ENCODE results near the gene NOL11.

The NOL11 gene

DNA sequence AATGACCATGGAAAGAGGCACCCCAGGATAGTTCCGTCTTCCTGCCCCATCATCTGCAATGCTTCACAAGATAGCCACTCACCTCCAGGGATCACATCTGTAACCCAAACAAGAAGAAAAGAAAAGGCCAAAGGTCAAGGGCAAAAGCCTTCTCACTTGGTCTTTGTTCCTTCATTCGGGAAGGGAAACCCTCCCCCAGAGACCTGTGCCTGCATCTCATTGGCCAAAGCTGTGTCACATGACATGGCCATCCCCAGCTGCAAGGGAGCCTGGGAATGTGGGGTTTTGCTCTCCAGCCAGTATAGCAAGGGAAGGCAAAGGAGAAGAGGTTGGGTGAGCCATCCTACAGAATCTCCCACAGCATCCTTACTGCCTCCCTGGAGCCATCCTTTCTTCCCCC, 47.9 kb downstream of the NOL11 start:
- DNase-seq (ENCODE audit: low spot score): no peak
- in situ Hi-C loops (cut with MboI; ENCODE audit: low pct_unique_long_range_greater_than_20kb, low sequenced_read_pairs, unreplicated experiment): no loop called here
- TF ChIP-seq, protein P1, sequence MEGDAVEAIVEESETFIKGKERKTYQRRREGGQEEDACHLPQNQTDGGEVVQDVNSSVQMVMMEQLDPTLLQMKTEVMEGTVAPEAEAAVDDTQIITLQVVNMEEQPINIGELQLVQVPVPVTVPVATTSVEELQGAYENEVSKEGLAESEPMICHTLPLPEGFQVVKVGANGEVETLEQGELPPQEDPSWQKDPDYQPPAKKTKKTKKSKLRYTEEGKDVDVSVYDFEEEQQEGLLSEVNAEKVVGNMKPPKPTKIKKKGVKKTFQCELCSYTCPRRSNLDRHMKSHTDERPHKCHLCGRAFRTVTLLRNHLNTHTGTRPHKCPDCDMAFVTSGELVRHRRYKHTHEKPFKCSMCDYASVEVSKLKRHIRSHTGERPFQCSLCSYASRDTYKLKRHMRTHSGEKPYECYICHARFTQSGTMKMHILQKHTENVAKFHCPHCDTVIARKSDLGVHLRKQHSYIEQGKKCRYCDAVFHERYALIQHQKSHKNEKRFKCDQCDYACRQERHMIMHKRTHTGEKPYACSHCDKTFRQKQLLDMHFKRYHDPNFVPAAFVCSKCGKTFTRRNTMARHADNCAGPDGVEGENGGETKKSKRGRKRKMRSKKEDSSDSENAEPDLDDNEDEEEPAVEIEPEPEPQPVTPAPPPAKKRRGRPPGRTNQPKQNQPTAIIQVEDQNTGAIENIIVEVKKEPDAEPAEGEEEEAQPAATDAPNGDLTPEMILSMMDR (IDR thresholded peaks at IDR 0.05; ENCODE audit: extremely low read depth, insufficient read depth, missing control alignments): no peak

DNA sequence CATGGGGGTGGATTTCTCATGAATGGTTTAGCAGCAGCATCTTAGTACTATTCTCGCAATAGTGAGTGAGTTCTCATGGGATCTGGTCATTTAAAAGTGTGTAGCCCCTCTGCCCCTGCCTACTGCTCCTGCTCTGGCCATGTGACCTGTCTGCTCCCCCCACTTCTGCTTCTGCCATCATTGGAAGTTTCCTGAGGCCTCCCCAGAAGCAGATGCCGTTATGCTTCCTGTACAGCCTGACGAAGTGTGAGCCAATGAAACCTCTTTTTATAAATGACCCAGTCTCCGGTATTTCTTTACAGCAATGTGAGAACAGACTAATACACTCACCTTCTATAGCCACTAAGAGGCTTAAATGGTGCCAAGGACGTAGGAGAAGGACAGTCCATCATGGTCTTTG, 51.5 kb downstream of the NOL11 start:
- in situ Hi-C loops (cut with MboI; ENCODE audit: low pct_unique_long_range_greater_than_20kb, low sequenced_read_pairs, unreplicated experiment): no loop called here
- DNase-seq (ENCODE audit: low spot score): no peak
- TF ChIP-seq, protein P1 (IDR thresholded peaks at IDR 0.05; ENCODE audit: extremely low read depth, insufficient read depth, missing control alignments): no peak

DNA sequence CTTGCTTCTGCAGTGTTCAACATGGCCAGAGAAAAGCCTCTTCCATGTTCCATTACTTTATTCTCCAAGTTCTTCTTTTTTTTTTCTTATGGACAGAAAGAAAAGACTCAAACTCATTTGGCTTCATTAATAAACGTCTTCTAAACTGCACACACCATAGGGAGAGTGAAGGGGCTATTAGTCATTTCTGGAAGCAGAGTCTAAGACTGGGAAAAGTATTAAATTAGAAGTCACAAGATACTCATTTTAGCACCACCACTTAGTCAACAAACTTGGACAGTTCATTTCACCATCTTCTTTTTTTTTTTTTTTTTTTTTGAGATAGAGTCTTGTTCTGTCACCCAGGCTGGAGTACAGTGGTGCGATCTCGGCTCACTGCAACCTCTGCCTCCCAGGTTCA, 52.8 kb downstream of the NOL11 start:
- in situ Hi-C loops (cut with MboI; ENCODE audit: low pct_unique_long_range_greater_than_20kb, low sequenced_read_pairs, unreplicated experiment): no loop called here
- TF ChIP-seq, protein P1 (IDR thresholded peaks at IDR 0.05; ENCODE audit: extremely low read depth, insufficient read depth, missing control alignments): no peak
- no peak for DNase-seq (ENCODE audit: low spot score)

DNA sequence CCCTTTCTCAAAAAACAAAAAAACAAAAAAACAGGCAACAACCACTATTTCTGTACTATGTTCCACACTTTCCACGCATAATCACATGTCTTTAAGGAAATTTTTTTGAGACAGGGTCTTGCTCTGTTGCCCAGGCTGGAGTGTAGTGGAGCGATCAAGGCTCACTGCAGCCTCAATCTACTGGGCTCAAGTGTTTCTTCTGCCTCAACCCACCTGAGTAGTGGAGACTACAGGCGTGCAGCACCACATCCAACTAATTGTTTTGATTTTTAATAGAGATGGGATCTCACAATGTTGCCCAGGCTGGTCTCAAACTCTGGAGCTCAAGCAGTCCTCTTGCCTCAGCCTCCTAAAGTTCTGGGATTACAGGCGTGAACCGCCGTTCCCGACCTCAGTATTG, 54.9 kb downstream of the NOL11 start:
- TF ChIP-seq, protein P1 (IDR thresholded peaks at IDR 0.05; ENCODE audit: extremely low read depth, insufficient read depth, missing control alignments): no peak
- in situ Hi-C loops (cut with MboI; ENCODE audit: low pct_unique_long_range_greater_than_20kb, low sequenced_read_pairs, unreplicated experiment): no loop called here
- DNase-seq (ENCODE audit: low spot score): no peak

DNA sequence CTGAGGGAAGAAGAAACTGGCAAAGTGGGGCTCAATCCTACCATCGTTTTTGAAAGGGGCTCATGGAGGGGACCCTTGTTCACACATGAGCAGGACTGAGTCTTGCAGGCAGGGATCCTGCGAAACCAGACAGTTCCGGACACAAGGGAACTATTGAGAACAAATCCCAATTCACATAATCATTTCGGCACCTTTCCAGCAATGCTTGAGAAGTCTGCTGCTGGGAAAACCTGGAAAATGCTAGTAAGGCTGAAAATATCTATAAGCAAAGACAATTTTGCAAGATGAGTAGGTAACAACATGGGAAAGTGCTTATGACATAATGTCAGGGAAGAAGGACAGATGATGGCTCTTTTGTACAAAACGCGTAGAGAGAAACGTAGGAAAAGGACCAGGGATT, 55.5 kb downstream of the NOL11 start:
- DNase-seq (ENCODE audit: low spot score): no peak
- TF ChIP-seq, protein P1 (IDR thresholded peaks at IDR 0.05; ENCODE audit: extremely low read depth, insufficient read depth, missing control alignments): no peak
- in situ Hi-C loops (cut with MboI; ENCODE audit: low pct_unique_long_range_greater_than_20kb, low sequenced_read_pairs, unreplicated experiment): no loop called here

DNA sequence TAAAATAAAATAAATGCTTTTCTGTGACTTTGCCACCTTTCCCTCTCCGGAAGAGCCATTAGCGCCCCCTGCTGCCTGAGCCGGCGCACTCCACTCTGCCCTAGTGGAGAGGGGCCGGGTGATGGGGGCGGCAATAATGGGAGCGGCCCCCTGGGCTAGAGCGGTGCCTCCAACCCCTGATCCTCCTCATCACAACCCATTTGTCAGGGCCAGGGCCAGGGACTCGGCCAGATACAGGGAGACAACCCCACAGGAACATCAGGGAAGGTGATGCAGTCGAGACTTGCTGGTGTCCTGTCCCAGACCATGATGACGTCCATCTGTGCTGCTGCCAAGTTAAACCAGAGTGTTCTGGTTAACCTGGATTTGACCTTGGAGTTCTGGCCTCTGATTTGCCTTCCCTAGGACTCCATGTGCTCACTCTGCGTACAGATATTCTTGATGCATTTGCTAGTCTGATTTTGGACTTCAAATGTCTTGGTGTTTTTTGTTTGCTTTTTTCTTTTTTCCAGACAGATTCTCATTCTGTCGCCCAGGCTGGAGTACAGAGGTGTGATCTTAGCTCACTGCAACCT, 61.4 kb downstream of the NOL11 start:
- in situ Hi-C loops (cut with MboI; ENCODE audit: low pct_unique_long_range_greater_than_20kb, low sequenced_read_pairs, unreplicated experiment): no loop called here
- DNase-seq (ENCODE audit: low spot score): peak; percentile 55
- TF ChIP-seq, protein P1 (IDR thresholded peaks at IDR 0.05; ENCODE audit: extremely low read depth, insufficient read depth, missing control alignments): peak; percentile 85
